Measurements from ENCODE around the gene CIITA.
"Not testable (repeated sequence)": the region's sequence is repeated elsewhere in the genome, so short reads cannot be mapped to it uniquely, and the experiment has no call there.

Gene CIITA

GRCh38 chr16:10937068-10937859 is 60.3 kb downstream of the CIITA start:
- DNase-seq (ENCODE audit: low spot score), result no peak

- no peak for DNase-seq (ENCODE audit: low spot score)
Observed at GRCh38 chr16:10938321-10938720, 61.3 kb downstream of the CIITA start.

- no peak for DNase-seq (ENCODE audit: low spot score)
Observed at GRCh38 chr16:10938796-10939648, 62.0 kb downstream of the CIITA start.

- DNase-seq (ENCODE audit: low spot score), result no peak
Observed at GRCh38 chr16:10939649-10940234, 62.7 kb downstream of the CIITA start.

- no peak for DNase-seq (ENCODE audit: low spot score)
Observed at GRCh38 chr16:10940501-10941079, 63.6 kb downstream of the CIITA start.

GRCh38 chr16:10941127-10941933 is 64.3 kb downstream of the CIITA start:
- DNase-seq (ENCODE audit: low spot score), result no peak

GRCh38 chr16:10941935-10942351 is 64.9 kb downstream of the CIITA start:
- not testable (repeated sequence) for DNase-seq (ENCODE audit: low spot score)

GRCh38 chr16:10942352-10943063 is 65.5 kb downstream of the CIITA start, which contains the start of gene DEXI:
TSS of gene DEXI (minus strand) at chr16:10942468. CDS start at chr16:10942005, 463 bp downstream.
- peak; percentile 94 for DNase-seq (ENCODE audit: low spot score)

- no peak for DNase-seq (ENCODE audit: low spot score)
Observed at GRCh38 chr16:10943064-10943353, 66.0 kb downstream of the CIITA start.

GRCh38 chr16:10944249-10945064 is 67.5 kb downstream of the CIITA start, which contains the start of gene CLEC16A:
TSS of gene CLEC16A (plus strand) at chr16:10944564. CDS start at chr16:10944718, 154 bp downstream.
- DNase-seq (ENCODE audit: low spot score), result peak; percentile 97

GRCh38 chr16:10945065-10945787 is 68.2 kb downstream of the CIITA start:
- no peak for DNase-seq (ENCODE audit: low spot score)

- DNase-seq (ENCODE audit: low spot score), result no peak
Observed at GRCh38 chr16:10946308-10946707, 69.3 kb downstream of the CIITA start.

GRCh38 chr16:10947211-10947787 is 70.3 kb downstream of the CIITA start:
- no peak for DNase-seq (ENCODE audit: low spot score)

GRCh38 chr16:10949424-10949970 is 72.5 kb downstream of the CIITA start:
- DNase-seq (ENCODE audit: low spot score), result no peak

GRCh38 chr16:10950393-10950792 is 73.4 kb downstream of the CIITA start:
- DNase-seq (ENCODE audit: low spot score), result no peak

GRCh38 chr16:10951026-10951425 is 74.0 kb downstream of the CIITA start:
- no peak for DNase-seq (ENCODE audit: low spot score)

GRCh38 chr16:10954903-10955302 is 77.9 kb downstream of the CIITA start:
- no peak for DNase-seq (ENCODE audit: low spot score)

- DNase-seq (ENCODE audit: low spot score), result no peak
Observed at GRCh38 chr16:10957771-10958482, 80.9 kb downstream of the CIITA start.
